CD4-positive, alpha-beta T cell (primary cell): Measurements from ENCODE around the gene NOB1. TPM values are rescaled to one million over a fixed set of nuclear protein-coding genes. Genes with fewer than 3 reads are reported as not detected.
"Not testable (repeated sequence)": the region's sequence is repeated elsewhere in the genome, so short reads cannot be mapped to it uniquely, and the experiment has no call there.

Experiments used
- ATAC-seq: fragments of 200-7000 bp; cut with Tn5 transposase; one replicate; pipeline ENCODE4 v1.10.0; 2022; ENCODE audit warnings: mild to moderate bottlenecking; ENCODE audit not compliant: poor library complexity
- CTCF ChIA-PET: fragments of 350-600 bp; sonication (Branson Sonifier 250); formaldehyde crosslinking; loops from one replicate; lab custom pipeline; 2021; ENCODE audit warnings: antibody characterized with exemption, inconsistent platforms; lab: Charles Lee
- POLR2A ChIA-PET: fragments of 350-600 bp; sonication (Branson Sonifier 250); formaldehyde crosslinking; loops from one replicate; lab custom pipeline; 2021; ENCODE audit warnings: antibody characterized with exemption, inconsistent platforms; lab: Charles Lee
- DNase-seq, 14 experiments: peaks; one replicate each; pipeline ENCODE4 v3.0.0-alpha.2; 2013 to 2020; ENCODE audit warnings: mixed read lengths in 2 of 14
- H3K27ac ChIP-seq, 2 donors: one replicate each; pipeline versions ENCODE4 v1.5.1 to v1.7.0; 2013; ENCODE audit warnings: low read length in 2 of 2, low read depth in 1 of 2, mild to moderate bottlenecking in 1 of 2
- H3K27me3 ChIP-seq, 2 experiments: 1 replicate in 1 of 2; 2 replicates in 1 of 2; pipeline versions ENCODE4 v1.6.1 to v1.7.0; 2013; ENCODE audit warnings: low read length in 2 of 2, control low read depth in 1 of 2, mild to moderate bottlenecking in 1 of 2, moderate library complexity in 1 of 2; ENCODE audit not compliant: insufficient read depth in 2 of 2, control insufficient read depth in 1 of 2
- H3K36me3 ChIP-seq: one replicate; pipeline ENCODE4 v1.6.1; 2013; ENCODE audit warnings: low read length, control low read depth; ENCODE audit not compliant: insufficient read depth
- H3K4me1 ChIP-seq: one replicate; pipeline ENCODE4 v1.6.1; 2013; ENCODE audit warnings: low read length, control low read depth; ENCODE audit not compliant: insufficient read depth
- H3K4me3 ChIP-seq: one replicate; pipeline ENCODE4 v1.5.1; 2013; ENCODE audit warnings: mild to moderate bottlenecking, low read length, moderate library complexity
- H3K9me3 ChIP-seq, 2 experiments: 1 replicate in 1 of 2; 2 replicates in 1 of 2; pipeline versions ENCODE4 v1.6.1 to v1.7.0; 2013; ENCODE audit warnings: low read length in 2 of 2, mild to moderate bottlenecking in 2 of 2, control low read depth in 1 of 2, moderate library complexity in 1 of 2; ENCODE audit not compliant: control insufficient read depth in 1 of 2, insufficient read depth in 1 of 2
- H3K27ac Mint-ChIP-seq: one replicate; pipeline ENCODE4 v1.8.0; 2020; ENCODE audit warnings: mixed read lengths
- H3K27me3 Mint-ChIP-seq: one replicate; pipeline ENCODE4 v1.8.0; 2021; ENCODE audit warnings: mixed read lengths
- H3K36me3 Mint-ChIP-seq: one replicate; pipeline ENCODE4 v1.8.0; 2021; ENCODE audit warnings: low read depth, mixed read lengths
- H3K4me1 Mint-ChIP-seq: one replicate; pipeline ENCODE4 v1.8.0; 2021; ENCODE audit warnings: low read depth, mixed read lengths
- H3K4me3 Mint-ChIP-seq: one replicate; pipeline ENCODE4 v1.8.0; 2020; ENCODE audit warnings: mild to moderate bottlenecking, mixed read lengths
- H3K9me3 Mint-ChIP-seq: one replicate; pipeline ENCODE4 v1.8.0; 2020; ENCODE audit warnings: mixed read lengths
- CTCF ChIP-seq: fragments of 200-600 bp; IDR thresholded peaks from one replicate; pipeline ENCODE4 v1.8.0; 2022; ENCODE audit warnings: antibody characterized with exemption, mild to moderate bottlenecking
- intact Hi-C, 2 experiments: fragments of 100-400 bp; cut with DNase I in 1 of 2; cut with micrococcal nuclease in 1 of 2; formaldehyde crosslinking; loops; one replicate each; pipeline versions ENCODE4 v1.15.1 to v1.9.0; 2023 to 2025; cut with DNase I, micrococcal nuclease
- total RNA-seq, 174 experiments: library from RNA in 2 of 174; stranded (reverse) in 2 of 174; gene quantifications; one replicate each; pipeline ENCODE4 v1.2.3 and lab custom pipeline; 2021 to 2026

The NOB1 gene
- total RNA-seq, 2 experiments from 2014 or later = 31.0 to 33.9 TPM

GRCh38 chr16:69793526-69793925 lies 38.8 kb upstream of the NOB1 start:
- Mint-ChIP-seq H3K9me3 (no peaks in the 10 kb centered on the region), H3K27ac (no peak overlapping the region), H3K27me3 (no peaks in the 10 kb centered on the region), H3K4me3 (no peak overlapping the region), H3K4me1 (peaks cover 6% of the 10 kb centered on the region), H3K36me3 (peaks cover 65% of the 10 kb centered on the region)
- Histone ChIP-seq H3K4me3 (no peak overlapping the region), H3K9me3 (no peaks in the 10 kb centered on the region), H3K27ac (no peak overlapping the region), H3K36me3 (peaks cover 39% of the 10 kb centered on the region), H3K27me3 (no peaks in the 10 kb centered on the region), H3K4me1 (no peaks in the 10 kb centered on the region)
- TF ChIP-seq CTCF = no peak
- intact Hi-C loops = loop anchor here in 1 of 2 experiments (10.0 kb wide), 1 partner anchor 141 kb away; no protein-coding TSS in a partner anchor
- DNase-seq (no peak), ATAC-seq (no peak)
- ChIA-PET CTCF (interaction anchor here (1.4 kb wide), 1 partner anchor 13 kb away, joined by 3 read pairs; no protein-coding TSS in a partner anchor), POLR2A (no interaction called here)

GRCh38 chr16:69791391-69791847 lies 36.7 kb upstream of the NOB1 start:
- H3K27ac Mint-ChIP-seq, H3K4me1 Mint-ChIP-seq, H3K4me3 ChIP-seq, H3K4me3 Mint-ChIP-seq, ATAC-seq, H3K4me1 ChIP-seq, H3K27ac ChIP-seq, DNase-seq, H3K27me3 Mint-ChIP-seq, H3K27me3 ChIP-seq, H3K9me3 ChIP-seq, POLR2A ChIA-PET, H3K9me3 Mint-ChIP-seq: not testable (repeated sequence)
- H3K36me3 Mint-ChIP-seq = peaks cover 71% of the 10 kb centered on the region
- intact Hi-C loops = loop anchor here in 1 of 2 experiments (10.0 kb wide), 1 partner anchor 143 kb away; no protein-coding TSS in a partner anchor
- H3K36me3 ChIP-seq = peaks cover 51% of the 10 kb centered on the region
- CTCF ChIA-PET = interaction anchor here (0.7 kb wide), 1 partner anchor 19 kb away, joined by 3 read pairs; no protein-coding TSS in a partner anchor

GRCh38 chr16:69787883-69788282 lies 33.2 kb upstream of the NOB1 start:
- H3K27ac Mint-ChIP-seq = no peak overlapping the region
- H3K9me3 ChIP-seq = no peaks in the 10 kb centered on the region
- ChIA-PET POLR2A (interaction anchor here (1.3 kb wide), 1 partner anchor 25 kb away, joined by 3 read pairs; the partner anchor contains the start of gene WWP2), CTCF (no interaction called here)
- no peaks in the 10 kb centered on the region for H3K4me1 Mint-ChIP-seq
- no peak overlapping the region for H3K27ac ChIP-seq
- H3K27me3 Mint-ChIP-seq = no peaks in the 10 kb centered on the region
- intact Hi-C loops = no loop called here
- no peak for TF ChIP-seq CTCF
- H3K27me3 ChIP-seq = no peaks in the 10 kb centered on the region
- ATAC-seq = no peak
- H3K4me1 ChIP-seq = no peaks in the 10 kb centered on the region
- H3K36me3 ChIP-seq = peaks cover 50% of the 10 kb centered on the region
- no peak overlapping the region for H3K4me3 ChIP-seq
- DNase-seq = no peak
- H3K9me3 Mint-ChIP-seq = no peaks in the 10 kb centered on the region
- H3K36me3 Mint-ChIP-seq = peaks cover 82% of the 10 kb centered on the region
- H3K4me3 Mint-ChIP-seq = no peak overlapping the region

- Histone ChIP-seq H3K27ac (no peak overlapping the region), H3K4me3 (no peak overlapping the region), H3K27me3 (no peaks in the 10 kb centered on the region), H3K36me3 (peaks cover 33% of the 10 kb centered on the region), H3K9me3 (no peaks in the 10 kb centered on the region), H3K4me1 (peaks cover 3% of the 10 kb centered on the region)
- no peaks in the 10 kb centered on the region for H3K27me3 Mint-ChIP-seq
- DNase-seq (no peak), ATAC-seq (no peak)
- H3K36me3 Mint-ChIP-seq = peaks cover 71% of the 10 kb centered on the region
- POLR2A ChIA-PET = no interaction called here
- H3K27ac Mint-ChIP-seq = no peak overlapping the region
- no peak overlapping the region for H3K4me3 Mint-ChIP-seq
- no peaks in the 10 kb centered on the region for H3K9me3 Mint-ChIP-seq
- CTCF ChIA-PET = no interaction called here
- H3K4me1 Mint-ChIP-seq = peaks cover 5% of the 10 kb centered on the region
- intact Hi-C loops = no loop called here
- no peak for TF ChIP-seq CTCF
These were observed 29.9 kb upstream of the NOB1 start for GRCh38 chr16:69784586-69784985.
